HEK293 (cell line): ENCODE measurements around the gene EFCAB6.

Experiments used
- CTCF ChIA-PET: fragments of 350-600 bp; formaldehyde crosslinking; extraction: SDS; loops from one replicate; lab custom pipeline; 2021; ENCODE audit warnings: antibody characterized with exemption; lab: Yijun Ruan, JAX
- POLR2A ChIA-PET: fragments of 300-600 bp; formaldehyde crosslinking; extraction: SDS; loops from one replicate; lab custom pipeline; 2020; ENCODE audit warnings: antibody characterized with exemption, inconsistent platforms; lab: Yijun Ruan, JAX
- H3K27ac ChIP-seq: fragments of 200-500 bp; sonication (Bioruptor generic); 2 replicates; pipeline ENCODE4 v1.5.1; 2014; ENCODE audit warnings: low read depth, low read length, control low read depth, inconsistent platforms; ENCODE audit errors: extremely low read depth
- H3K36me3 ChIP-seq, 2 experiments: fragments of 200-500 bp in 1 of 2; sonication (Bioruptor generic) in 1 of 2; 1 replicate in 1 of 2; 2 replicates in 1 of 2; pipeline ENCODE4 v1.5.1; 2014 to 2017; ENCODE audit warnings: inconsistent platforms in 2 of 2, low read length in 2 of 2; ENCODE audit not compliant: control insufficient read depth in 2 of 2, insufficient read depth in 1 of 2
- H3K4me1 ChIP-seq: fragments of 200-500 bp; sonication (Bioruptor generic); 2 replicates; pipeline ENCODE4 v1.5.1; 2014; ENCODE audit warnings: mild to moderate bottlenecking, low read length, inconsistent platforms; ENCODE audit not compliant: control insufficient read depth, insufficient read depth
- H3K4me3 ChIP-seq: 2 replicates; pipeline ENCODE4 v1.5.1; 2011; ENCODE audit warnings: low read depth, mild to moderate bottlenecking, control low read depth, low read length, moderate library complexity
- H3K9me3 ChIP-seq: fragments of 200-500 bp; sonication (Bioruptor generic); 2 replicates; pipeline ENCODE4 v1.5.1; 2014; ENCODE audit warnings: low read depth, low read length, inconsistent platforms; ENCODE audit not compliant: control insufficient read depth, insufficient read depth
- ATF2 ChIP-seq: fragments of 450-650 bp; formaldehyde crosslinking; IDR thresholded peaks from 2 replicates; pipeline ENCODE4 v1.5.1; 2016; ENCODE audit warnings: missing biosample characterization, missing genetic modification characterization, low read depth
- BCL11B ChIP-seq: fragments of 450-650 bp; formaldehyde crosslinking; IDR thresholded peaks from 2 replicates; pipeline ENCODE4 v1.5.1; 2016; ENCODE audit warnings: low read depth, missing biosample characterization, missing genetic modification characterization
- ELK4 ChIP-seq: IDR thresholded peaks from 2 replicates; pipeline ENCODE4 v1.6.1; 2011; ENCODE audit warnings: mild to moderate bottlenecking, low read depth, low read length, borderline replicate concordance
- GLI4 ChIP-seq: fragments of 450-650 bp; formaldehyde crosslinking; IDR thresholded peaks from 2 replicates; pipeline ENCODE4 v1.5.1; 2016; ENCODE audit warnings: missing biosample characterization, missing genetic modification characterization
- GLIS1 ChIP-seq: fragments of 450-650 bp; formaldehyde crosslinking; IDR thresholded peaks from 2 replicates; pipeline ENCODE4 v1.5.1; 2016; ENCODE audit warnings: missing biosample characterization, missing genetic modification characterization
- INSM2 ChIP-seq: fragments of 450-650 bp; formaldehyde crosslinking; IDR thresholded peaks from 2 replicates; pipeline ENCODE4 v1.5.1; 2016; ENCODE audit warnings: missing biosample characterization, missing genetic modification characterization
- MZF1 ChIP-seq: fragments of 450-650 bp; formaldehyde crosslinking; IDR thresholded peaks from 2 replicates; pipeline ENCODE4 v1.5.1; 2017; ENCODE audit warnings: missing biosample characterization, missing genetic modification characterization, borderline replicate concordance
- ZIC2 ChIP-seq: fragments of 450-650 bp; formaldehyde crosslinking; IDR thresholded peaks from 2 replicates; pipeline ENCODE4 v1.5.1; 2016; ENCODE audit warnings: missing biosample characterization, missing genetic modification characterization
- ZNF146 ChIP-seq: fragments of 450-650 bp; formaldehyde crosslinking; IDR thresholded peaks from 2 replicates; pipeline ENCODE4 v1.5.1; 2016; ENCODE audit warnings: missing biosample characterization, missing genetic modification characterization
- ZNF155 ChIP-seq: fragments of 450-650 bp; formaldehyde crosslinking; IDR thresholded peaks from 2 replicates; pipeline ENCODE4 v1.5.1; 2016; ENCODE audit warnings: missing biosample characterization, missing genetic modification characterization
- ZNF18 ChIP-seq: fragments of 450-650 bp; formaldehyde crosslinking; IDR thresholded peaks from 2 replicates; pipeline ENCODE4 v1.5.1; 2016; ENCODE audit warnings: missing biosample characterization, missing genetic modification characterization
- ZNF19 ChIP-seq: fragments of 450-650 bp; formaldehyde crosslinking; IDR thresholded peaks from 2 replicates; pipeline ENCODE4; 2016; ENCODE audit warnings: missing biosample characterization, missing genetic modification characterization, low read depth
- ZNF335 ChIP-seq: fragments of 450-650 bp; formaldehyde crosslinking; conservative IDR thresholded peaks from 2 replicates; pipeline ENCODE4 v1.5.1; 2016; ENCODE audit warnings: missing biosample characterization, missing genetic modification characterization
- ZNF449 ChIP-seq: fragments of 450-650 bp; formaldehyde crosslinking; IDR thresholded peaks from 2 replicates; pipeline ENCODE4 v1.5.1; 2017; ENCODE audit warnings: missing biosample characterization, mild to moderate bottlenecking, missing genetic modification characterization, moderate library complexity
- ZNF521 ChIP-seq: fragments of 450-650 bp; formaldehyde crosslinking; IDR thresholded peaks from 2 replicates; pipeline ENCODE4 v1.5.1; 2017; ENCODE audit warnings: missing biosample characterization, mild to moderate bottlenecking, missing genetic modification characterization
- ZNF560 ChIP-seq: fragments of 450-650 bp; formaldehyde crosslinking; IDR thresholded peaks from 2 replicates; pipeline ENCODE4 v1.5.1; 2017; ENCODE audit warnings: missing biosample characterization, missing genetic modification characterization, borderline replicate concordance
- ZNF843 ChIP-seq: fragments of 450-650 bp; formaldehyde crosslinking; IDR thresholded peaks from 2 replicates; pipeline ENCODE4 v1.5.1; 2016; ENCODE audit warnings: missing biosample characterization, missing genetic modification characterization
- ZSCAN23 ChIP-seq: fragments of 450-650 bp; formaldehyde crosslinking; IDR thresholded peaks from 2 replicates; pipeline ENCODE4 v1.5.1; 2016; ENCODE audit warnings: missing biosample characterization, missing genetic modification characterization

The EFCAB6 gene

GRCh38 chr22:43512279-43512678 lies 299.8 kb downstream of the EFCAB6 start:
- ChIA-PET POLR2A (no interaction called here), CTCF (interaction anchor here (0.6 kb wide), 2 partner anchors 74 to 139 kb away, joined by 3 to 4 read pairs; no protein-coding TSS in a partner anchor)
- Histone ChIP-seq H3K4me1 (no peaks in the 10 kb centered on the region), H3K36me3 (no peaks in the 10 kb centered on the region), H3K4me3 (no peak overlapping the region), H3K27ac (no peak overlapping the region), H3K9me3 (no peaks in the 10 kb centered on the region)
- TF ChIP-seq ZNF146 (tag by site-specific recombination) (no peak), ZNF19 (no peak), MZF1 (tag by site-specific recombination) (no peak), ZSCAN23 (tag by site-specific recombination) (no peak), ZNF155 (no peak), ELK4 (no peak), ZNF843 (tag by site-specific recombination) (no peak), INSM2 (no peak), ZNF18 (tag by site-specific recombination) (no peak), ATF2 (no peak)

- Histone ChIP-seq H3K36me3 (no peaks in the 10 kb centered on the region), H3K4me3 (no peak overlapping the region), H3K9me3 (no peaks in the 10 kb centered on the region), H3K4me1 (no peaks in the 10 kb centered on the region)
- ChIA-PET CTCF (no interaction called here), POLR2A (no interaction called here)
- TF ChIP-seq ZNF521: no peak
- no peak for TF ChIP-seq ZNF335
- TF ChIP-seq BCL11B: no peak
- no peak for TF ChIP-seq ZNF560 (tag by site-specific recombination)
- no peak for TF ChIP-seq ZNF19
- no peak for TF ChIP-seq GLI4
- TF ChIP-seq, all 188 proteins: peak for 0
- no peak overlapping the region for H3K27ac ChIP-seq
Measured at GRCh38 chr22:43511276-43511910, 300.7 kb downstream of the EFCAB6 start.

GRCh38 chr22:43510281-43511070 lies 301.6 kb downstream of the EFCAB6 start:
- Histone ChIP-seq H3K36me3 (no peaks in the 10 kb centered on the region), H3K4me1 (no peaks in the 10 kb centered on the region), H3K27ac (no peak overlapping the region), H3K4me3 (no peak overlapping the region), H3K9me3 (no peaks in the 10 kb centered on the region)
- TF ChIP-seq ZIC2 (tag by site-specific recombination) (peak; percentile 47), GLIS1 (tag by site-specific recombination) (0 out of 2 replicates have a peak, but pooled peaks have one; percentile 25), ZNF449 (tag by site-specific recombination) (no peak)
- ChIA-PET POLR2A (no interaction called here), CTCF (no interaction called here)
